ENCODE measurements around the gene CAPN11.

DNA sequence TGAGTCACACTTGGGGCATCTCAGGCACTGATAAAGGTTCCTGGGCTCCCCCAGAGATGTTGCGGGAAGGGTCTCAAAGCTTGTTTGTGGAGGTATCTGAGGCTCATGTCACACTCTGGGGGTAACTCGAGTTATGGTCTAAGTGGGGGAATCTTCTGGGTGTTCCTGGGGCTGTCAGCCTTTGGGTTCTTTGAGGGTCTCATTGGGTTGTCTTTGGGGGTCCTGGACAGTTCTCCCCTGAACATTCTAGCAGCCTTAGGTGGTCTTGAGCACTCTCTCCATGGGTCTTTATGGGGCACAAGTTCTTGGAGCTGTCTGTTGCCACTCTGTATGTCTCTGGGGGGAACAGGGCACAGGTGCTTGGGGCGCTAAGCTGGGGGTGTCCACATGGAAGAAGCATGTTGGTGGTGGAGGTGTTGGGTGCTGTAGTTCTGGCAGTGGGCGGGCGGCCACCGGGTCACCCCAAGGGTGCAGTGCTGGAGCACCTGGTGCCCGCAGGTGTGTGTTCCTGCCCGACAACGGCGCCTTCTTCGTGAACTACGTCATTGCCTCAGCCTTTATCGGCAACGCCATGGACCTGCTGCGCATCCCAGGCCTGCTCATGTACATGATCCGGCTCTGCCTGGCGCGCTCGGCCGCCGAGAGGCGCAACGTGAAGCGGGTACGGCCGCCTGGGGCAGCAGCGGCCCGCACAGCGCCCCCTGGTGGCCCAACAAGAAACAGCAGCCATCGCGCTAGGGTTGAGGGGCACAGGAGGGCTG, 7.1 kb upstream of the CAPN11 start:
- TF ChIP-seq POLR2AphosphoS5 (IDR thresholded peaks at IDR 0.05; ENCODE audit: low read depth): no peak
- TF ChIP-seq, protein P1, sequence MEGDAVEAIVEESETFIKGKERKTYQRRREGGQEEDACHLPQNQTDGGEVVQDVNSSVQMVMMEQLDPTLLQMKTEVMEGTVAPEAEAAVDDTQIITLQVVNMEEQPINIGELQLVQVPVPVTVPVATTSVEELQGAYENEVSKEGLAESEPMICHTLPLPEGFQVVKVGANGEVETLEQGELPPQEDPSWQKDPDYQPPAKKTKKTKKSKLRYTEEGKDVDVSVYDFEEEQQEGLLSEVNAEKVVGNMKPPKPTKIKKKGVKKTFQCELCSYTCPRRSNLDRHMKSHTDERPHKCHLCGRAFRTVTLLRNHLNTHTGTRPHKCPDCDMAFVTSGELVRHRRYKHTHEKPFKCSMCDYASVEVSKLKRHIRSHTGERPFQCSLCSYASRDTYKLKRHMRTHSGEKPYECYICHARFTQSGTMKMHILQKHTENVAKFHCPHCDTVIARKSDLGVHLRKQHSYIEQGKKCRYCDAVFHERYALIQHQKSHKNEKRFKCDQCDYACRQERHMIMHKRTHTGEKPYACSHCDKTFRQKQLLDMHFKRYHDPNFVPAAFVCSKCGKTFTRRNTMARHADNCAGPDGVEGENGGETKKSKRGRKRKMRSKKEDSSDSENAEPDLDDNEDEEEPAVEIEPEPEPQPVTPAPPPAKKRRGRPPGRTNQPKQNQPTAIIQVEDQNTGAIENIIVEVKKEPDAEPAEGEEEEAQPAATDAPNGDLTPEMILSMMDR (conservative IDR thresholded peaks at IDR 0.05; ENCODE audit: low read depth in 2 of 2): peak; percentile 97 to 100
- TF ChIP-seq CREB1 (CRISPR knock-in tag; IDR thresholded peaks at IDR 0.05; ENCODE audit: low read depth): peak; percentile 52

All from GM23338 (cell line).